Activated effector memory CD4-positive, alpha-beta T cell treated with Interleukin-2 at 50 U/mL for 16 hours (primary cell): Measurements from ENCODE around the gene TBC1D5.
"Not testable (repeated sequence)": the region's sequence is repeated elsewhere in the genome, so short reads cannot be mapped to it uniquely, and the experiment has no call there.

Experiments used
- DNase-seq: peaks from one replicate; pipeline ENCODE4 v3.0.0-alpha.2; 2020

Gene TBC1D5

DNA sequence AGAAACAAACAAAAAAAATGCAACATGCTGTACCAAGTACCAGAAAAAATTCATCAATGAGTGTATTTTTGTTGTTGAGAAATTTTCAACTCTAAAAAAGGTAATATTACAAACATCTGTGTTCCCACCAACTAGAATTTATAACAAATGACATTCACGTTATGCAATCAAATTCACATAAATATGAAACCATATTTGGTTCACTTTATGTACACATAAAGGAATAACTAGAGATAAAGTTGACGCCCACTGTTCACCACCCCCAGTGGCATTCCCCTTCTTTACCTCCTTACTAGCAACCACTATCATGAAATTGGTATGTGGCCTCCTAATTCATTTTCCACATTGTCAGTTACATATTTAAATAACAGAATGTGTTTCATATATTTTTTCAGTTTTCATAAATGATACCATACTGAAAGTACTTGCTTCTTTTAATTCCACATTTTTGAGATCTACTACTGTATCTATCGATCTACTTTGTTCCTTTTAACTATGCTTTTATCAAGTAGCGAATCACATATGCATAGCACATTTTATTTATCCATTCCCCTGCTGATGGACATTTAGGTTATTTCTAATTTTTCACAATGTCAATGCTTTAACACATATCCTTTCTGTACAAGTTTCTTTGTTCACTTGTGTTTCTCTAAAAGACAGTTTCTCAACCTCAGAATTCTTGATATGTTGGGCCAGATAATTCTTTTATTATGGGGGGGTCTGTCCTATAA lies 34.5 kb downstream of the TBC1D5 start:
- no peak for DNase-seq

DNA sequence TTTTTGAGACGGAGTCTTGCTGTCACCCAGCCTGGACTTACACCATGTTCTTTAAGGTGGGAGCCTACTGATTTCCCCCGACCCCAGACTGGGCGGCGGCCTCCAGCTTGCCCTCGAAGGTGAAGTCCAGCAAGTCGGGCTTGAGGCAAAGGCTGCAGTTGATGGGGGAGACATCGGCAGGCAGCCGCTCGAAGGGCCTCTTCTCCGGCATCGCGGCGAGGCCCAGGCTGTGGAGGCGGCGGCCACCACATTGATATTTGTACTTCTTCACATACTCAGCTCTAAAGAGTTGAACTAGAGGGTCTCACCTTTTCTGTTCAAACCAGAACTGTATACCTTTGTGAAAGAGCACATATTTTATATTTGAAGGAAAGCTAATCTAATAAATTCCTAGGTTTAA lies 36.4 kb downstream of the TBC1D5 start:
- DNase-seq, result not testable (repeated sequence)

DNA sequence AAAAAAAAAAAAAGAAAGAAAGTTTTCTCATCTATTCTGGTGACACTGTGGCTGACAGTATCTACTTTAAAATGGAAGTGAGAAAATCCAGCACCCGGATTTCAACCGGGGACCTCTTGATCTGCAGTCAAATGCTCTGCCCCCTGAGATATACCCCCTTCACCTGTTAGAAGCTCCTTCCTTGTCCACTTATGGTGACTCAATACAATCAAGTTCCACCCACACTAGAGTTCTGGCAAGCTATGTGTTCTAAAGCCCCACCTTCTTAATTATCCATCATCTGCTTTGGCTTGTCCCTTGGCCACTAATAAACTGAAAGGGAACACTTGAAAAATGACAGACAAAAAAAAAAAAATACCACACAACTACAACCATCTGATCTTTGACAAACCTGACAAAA lies 42.6 kb downstream of the TBC1D5 start:
- DNase-seq, result not testable (repeated sequence)

DNA sequence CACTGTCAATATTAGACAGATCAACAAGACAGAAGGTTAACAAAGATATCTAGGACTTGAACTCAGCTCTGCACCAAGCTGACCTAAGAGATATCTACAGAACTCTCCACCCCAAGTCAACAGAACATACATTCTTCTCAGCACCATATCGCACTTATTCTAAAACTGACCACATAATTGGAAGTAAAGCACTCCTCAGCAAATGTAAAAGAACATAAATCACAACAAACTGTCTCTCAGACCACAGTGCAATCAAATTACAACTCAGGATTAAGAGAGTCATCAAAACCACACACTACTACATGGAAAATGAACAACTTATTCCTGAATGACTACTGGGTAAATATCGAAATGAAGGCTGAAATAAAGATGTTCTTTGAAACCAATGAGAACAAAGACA lies 46.8 kb downstream of the TBC1D5 start:
- DNase-seq, result not testable (repeated sequence)

DNA sequence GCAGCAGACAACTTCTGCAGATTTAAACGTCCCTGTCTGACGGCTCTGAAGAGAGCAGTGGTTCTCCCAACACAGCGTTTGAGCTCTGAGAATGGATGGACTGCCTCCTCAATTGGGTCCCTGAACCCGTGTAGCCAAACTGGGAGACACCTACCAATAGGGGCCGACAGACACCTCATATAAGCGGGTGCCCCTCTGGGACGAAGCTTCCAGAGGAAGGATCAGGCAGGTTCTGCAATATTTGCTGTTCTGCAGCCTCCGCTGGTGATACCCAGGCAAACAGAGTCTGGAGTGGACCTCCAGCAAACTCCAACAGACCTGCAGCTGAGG lies 48.8 kb downstream of the TBC1D5 start:
- DNase-seq, result not testable (repeated sequence)

DNA sequence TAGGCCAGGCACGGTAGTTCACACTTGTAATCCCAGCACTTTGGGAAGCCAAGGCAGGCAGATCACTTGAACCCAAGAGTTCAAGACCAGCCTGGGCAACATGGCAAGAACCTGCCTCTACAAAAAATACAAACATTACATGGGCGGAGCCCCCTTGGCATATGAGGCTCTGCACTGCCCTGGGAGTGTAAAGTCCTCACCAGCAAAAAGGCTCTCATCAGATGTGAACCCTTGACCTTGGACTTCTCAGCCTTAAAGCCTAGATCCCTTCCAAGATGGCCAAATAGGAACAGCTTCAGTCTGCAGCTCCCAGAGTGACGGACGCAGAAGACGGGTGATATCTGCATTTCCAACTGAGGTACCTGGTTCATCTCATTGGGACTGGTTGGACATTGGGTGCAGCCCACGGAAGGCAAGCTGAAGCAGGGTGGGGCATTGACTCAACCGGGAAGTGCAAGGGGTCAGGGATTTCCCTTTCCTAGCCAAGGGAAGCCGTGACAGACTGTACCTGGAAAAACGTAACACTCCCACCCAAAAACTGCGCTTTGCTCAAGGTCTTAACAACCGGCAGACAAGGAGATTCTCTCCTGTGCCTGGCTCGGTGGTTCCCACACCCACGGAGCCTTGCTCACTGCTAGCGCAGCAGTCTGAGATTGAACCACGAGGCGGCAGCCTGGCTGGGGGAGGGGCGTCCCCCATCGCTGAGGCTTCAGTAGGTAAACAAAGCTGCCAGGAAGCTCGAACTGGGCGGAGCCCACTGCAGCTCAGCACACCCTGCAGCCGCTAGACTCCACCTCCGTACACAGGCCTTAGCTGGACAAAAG lies 49.4 kb downstream of the TBC1D5 start:
- DNase-seq, result peak; percentile 54

DNA sequence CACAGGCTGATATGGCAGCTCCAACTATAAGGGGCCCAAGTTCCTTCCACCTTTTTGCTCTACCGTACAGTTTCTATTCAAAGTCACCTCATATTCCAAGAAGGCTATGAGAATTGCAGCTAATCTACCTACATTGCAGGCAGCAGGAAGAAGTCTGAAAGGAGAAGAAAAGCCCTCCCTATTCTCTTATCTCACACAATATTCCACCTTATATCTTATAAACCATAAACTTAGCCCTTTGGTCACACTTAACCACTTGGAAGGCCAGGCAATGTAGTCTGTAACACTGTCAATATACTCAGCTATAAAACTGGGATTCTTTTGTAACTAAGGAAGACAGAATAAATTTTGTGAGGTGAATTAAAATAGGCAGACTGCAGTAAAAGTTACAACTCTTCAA lies 54.9 kb downstream of the TBC1D5 start:
- DNase-seq, result no peak

DNA sequence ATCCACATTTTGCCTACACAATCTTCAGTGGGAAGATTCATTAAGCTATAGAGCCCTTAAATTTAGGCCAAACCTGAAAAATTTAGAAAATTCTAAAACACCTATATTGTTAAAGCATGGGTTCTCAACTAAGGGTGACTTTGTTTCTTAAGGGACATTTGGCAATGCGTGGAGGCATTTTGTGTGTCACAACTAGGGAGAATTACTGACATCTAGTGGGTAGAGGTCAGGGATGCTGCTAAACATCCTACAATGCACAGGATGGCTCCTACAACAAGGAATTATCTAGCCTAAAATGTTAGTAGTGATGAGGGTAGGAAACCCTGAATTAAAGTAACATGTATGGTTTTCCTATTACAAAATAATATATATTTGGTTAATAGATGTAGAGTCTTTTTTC lies 55.8 kb downstream of the TBC1D5 start:
- DNase-seq, result no peak

DNA sequence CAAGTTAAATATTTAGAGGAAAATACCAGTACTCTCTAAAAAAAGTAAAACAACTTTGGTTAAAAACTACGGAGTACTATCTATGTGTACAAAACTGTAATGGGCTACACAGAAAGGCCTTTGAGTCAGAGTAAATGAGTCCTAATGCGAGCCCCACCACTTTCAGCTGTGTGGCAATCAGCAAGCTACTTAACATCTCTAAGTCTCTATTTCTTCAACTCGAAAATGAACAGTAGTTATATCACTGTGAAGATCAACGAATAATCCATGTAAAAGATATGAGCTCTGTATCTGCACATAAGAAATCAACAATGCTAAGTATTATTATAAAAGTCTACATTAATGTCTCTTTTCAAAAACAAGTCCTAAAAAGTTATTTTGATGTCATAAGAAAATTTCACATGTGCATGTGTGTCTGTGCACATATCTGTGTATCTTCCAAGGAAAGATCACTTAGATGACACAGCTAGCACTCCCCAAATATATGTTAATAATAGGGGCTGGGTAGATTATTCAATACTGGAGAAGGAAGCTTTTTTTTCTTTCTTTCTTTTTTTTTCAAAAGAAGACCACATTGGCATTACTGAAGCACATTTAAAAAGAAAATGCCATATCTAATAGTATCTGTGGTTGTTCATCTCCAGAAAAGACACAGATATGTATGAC lies 58.8 kb downstream of the TBC1D5 start:
- DNase-seq, result no peak

DNA sequence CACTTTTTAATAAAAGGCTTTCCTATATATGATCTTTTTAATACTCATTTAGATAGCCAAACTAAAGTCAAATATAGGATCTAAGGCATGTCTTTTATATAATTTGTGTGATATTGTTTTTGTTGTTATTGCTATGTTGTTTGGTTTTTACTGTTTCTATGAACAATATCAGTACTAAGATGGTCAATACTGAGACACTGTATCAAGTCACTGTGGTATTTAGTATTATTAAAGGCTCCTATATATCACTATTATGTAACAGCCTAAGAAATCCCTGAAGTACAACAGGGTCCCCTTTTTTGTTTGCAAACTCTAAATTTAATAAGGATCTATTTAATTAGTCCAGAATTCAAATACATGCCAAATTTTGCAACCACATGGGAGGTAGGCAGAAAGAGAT lies 61.9 kb downstream of the TBC1D5 start:
- no peak for DNase-seq

DNA sequence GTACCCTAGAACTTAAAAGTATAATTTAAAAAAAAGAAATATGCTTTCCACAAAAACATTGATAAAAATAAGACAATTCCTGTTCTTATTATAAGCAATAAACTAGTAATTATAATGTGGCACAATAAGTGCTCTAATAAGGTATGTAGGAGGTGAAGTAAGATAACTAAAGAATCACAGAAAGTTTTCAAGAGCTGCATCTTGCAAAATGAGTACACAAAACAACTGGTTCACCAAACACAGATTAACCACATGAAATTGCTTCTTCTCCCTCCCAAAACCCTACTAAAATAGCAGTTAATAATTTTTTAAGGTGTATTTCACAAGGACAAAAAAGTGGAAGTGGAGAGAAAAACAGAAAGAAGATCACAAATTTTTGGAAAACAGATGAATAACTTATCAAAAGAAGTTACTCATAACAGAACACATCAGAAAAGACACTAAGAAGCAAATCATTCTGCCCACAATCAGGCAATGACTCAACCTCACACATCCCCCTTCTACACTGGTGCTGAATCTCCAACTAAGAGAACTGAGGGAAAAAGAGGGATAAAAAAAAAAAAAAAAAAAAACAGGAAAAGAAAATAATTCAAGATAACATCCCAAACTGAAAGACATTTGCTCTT lies 64.2 kb downstream of the TBC1D5 start:
- DNase-seq, result no peak

DNA sequence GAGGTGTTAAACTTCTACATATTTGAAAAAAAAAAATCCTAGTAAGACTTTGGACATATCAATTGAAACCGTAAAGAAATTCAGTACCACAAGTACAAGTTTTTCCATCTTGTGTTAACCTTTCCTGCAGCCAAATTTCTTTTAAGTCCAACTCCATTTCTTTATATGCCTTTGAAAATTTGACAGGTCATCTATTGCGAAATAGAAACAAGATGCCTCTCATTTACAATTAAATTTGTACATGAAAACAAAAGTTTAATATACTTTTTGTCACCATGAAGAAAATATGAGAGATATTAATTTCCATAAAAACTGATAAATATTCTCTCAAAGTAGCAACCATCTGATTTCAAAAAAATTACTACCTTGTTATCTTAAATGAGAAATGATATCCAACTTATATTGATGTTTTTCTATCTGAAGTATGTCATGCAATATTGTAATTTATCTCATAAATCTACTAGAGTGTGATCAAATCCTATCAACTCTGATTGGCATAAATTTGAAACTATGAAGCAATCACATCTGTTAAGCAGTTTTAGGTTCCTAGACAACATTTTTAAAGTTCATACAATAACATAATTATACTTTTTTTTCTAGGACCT lies 68.2 kb downstream of the TBC1D5 start:
- no peak for DNase-seq

DNA sequence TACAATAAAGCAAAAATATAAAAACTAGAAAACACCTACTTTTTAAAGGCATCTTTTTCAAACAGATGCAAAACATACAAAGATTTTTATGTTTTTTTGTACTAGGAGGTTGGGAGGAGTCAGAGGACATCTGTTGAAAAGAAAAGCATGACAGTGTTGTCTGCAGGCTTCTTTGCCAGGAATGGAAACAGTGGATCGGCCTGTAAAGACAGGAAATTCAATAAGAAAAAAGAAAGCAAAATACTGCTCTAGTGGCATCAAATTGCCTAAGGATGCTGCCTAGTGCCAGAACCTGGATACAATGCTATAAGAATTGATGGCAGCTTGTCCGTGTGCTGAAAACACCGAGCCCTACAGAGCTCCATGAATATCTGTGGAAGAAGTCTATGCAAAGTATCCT lies 69.9 kb downstream of the TBC1D5 start:
- DNase-seq, result no peak

DNA sequence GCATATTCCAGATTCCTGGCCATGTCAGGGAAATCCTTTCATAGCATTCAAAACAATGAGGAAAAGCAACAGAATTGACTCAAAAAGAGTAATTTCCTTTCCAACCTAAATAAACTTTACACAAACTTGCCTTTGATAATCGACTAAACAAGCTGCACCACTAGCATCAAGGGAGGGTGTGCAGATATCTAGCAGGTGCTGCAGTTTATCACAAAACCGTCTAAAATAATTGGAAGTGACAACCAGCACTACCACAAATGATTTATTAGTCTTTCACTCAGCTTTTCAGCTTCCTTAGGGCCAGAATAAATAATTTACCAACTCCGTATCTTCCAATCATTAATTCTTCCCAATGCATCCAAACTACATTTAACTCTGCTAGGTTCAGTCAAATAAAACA lies 71.7 kb downstream of the TBC1D5 start:
- DNase-seq, result no peak

DNA sequence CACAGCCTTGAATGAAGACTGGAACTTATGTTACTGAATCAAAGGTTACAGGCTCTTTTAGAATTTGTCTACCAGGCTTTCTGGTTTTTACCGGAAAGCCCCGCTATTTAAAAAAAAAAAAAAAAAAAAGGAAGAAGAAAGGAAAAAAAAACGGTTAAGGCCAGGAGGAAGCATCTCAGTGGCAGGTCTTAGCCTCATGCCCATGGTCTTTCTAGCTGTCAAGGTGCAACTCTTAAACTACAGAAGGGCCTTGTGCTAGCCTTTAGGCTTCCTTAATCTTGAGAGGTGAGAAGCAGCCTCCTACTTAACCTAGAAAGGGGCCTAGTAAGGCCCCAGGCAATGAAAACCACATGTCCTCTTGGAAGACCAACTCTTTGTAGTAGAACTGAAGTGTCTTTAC lies 77.5 kb downstream of the TBC1D5 start:
- DNase-seq, result no peak

DNA sequence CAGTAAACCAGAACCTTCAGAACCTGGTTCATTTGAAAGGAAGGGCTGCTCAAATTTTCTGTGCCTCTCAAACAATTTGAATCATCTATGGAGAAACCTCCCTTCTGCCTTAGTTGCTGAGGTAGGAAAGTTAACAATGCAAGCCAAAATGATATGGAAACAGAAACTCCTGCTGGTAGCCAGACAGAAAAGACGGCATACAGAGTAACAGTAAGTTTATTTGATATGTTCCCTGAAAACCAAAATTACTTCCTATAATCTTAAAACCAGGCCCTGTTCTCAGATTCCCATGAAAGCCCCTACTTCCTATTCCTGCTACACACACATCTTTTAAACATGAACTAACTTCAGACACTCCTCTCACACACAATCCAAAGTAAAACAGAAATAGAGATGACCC lies 86.2 kb downstream of the TBC1D5 start:
- no peak for DNase-seq

DNA sequence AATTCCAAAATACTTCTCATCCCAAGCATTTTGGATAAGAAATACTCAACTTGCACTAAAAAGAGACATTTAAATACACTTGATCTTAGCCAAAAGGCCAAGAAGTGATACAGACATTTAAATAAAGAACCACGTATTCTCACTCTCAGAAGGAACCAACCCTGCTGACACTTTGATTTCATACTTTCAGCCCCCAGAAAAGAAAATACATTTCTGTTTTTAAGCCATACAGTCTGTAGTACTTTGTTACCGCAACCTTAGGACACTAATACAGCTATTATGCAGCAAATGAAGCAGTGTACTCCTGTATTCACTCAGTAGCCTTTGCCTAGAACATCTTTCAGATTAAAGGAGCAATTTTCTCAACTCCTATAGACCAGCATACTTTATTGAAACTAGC lies 86.7 kb downstream of the TBC1D5 start:
- DNase-seq, result no peak

DNA sequence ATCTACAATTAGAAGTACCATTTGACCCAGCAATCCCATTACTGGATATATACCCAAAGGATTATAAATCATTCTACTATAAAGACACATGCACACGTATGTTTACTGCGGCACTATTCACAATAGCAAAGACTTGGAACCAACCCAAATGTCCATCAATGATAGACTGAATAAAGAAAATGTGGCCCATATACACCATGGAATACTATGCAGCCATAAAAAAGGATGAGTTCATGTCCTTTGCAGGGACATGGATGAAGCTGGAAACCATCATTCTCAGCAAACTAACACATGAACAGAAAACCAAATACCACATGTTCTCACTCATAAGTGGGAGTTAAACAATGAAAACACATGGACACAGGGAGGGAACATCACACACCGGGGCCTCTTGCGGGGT lies 92.7 kb downstream of the TBC1D5 start:
- DNase-seq, result not testable (repeated sequence)

DNA sequence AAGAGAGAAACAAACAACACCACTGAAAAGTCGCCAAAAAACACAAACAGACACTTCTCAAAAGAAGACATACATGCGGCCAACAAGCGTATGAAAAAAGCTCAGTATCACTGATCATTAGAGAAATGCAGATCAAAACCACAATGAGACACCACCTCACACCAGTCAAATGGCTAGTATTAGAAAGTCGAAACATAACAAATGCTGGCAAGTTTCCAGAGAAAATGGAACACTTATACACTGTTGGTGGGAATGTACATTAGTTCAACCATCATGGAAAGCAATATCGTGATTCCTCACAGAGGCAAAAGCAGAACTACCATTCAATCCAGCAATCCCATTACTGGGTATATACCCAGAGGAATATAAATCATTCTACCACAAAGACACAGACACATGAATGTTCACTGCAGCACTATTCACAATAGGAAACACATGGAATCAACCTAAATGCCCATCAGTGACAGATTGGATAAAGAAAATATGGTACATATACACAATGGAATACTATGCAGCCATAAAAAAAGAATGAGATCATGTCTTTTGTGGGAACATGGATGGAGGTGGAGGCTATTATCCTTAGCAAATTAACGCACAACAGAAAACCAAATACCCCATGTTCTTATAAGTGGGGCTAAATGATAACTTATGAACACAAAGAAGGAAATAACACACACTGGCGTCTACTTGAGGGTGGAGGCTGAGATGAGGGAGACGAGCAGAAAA lies 93.6 kb downstream of the TBC1D5 start:
- not testable (repeated sequence) for DNase-seq

DNA sequence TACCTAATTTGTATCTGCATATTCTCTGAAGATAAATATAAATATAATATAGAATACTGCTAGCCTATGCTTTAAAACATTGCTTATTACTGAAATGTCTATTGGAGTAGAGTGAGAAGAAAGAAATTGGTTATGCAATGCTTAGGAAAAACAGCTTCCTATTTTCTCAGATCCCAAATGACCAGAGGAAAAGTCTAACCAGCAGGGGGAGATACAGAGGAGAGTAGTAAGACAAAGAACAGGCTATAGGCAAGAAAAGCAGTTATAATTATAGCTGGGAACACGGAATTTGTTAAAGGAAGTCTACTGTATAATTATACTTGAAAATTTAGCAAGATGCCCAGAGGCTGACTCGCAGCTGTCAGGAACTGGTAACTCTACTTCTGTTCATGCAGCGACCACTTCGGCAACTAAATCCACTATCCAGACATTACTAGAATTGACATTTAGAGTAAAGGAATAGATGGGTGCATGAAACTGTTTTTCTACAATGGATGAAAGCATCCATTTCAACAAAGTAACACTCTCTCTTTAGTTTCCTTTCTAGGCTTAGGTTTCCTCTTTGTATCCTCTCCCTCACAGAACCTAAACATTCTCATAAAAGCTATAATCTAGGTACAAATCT lies 97.2 kb downstream of the TBC1D5 start:
- DNase-seq, result no peak

DNA sequence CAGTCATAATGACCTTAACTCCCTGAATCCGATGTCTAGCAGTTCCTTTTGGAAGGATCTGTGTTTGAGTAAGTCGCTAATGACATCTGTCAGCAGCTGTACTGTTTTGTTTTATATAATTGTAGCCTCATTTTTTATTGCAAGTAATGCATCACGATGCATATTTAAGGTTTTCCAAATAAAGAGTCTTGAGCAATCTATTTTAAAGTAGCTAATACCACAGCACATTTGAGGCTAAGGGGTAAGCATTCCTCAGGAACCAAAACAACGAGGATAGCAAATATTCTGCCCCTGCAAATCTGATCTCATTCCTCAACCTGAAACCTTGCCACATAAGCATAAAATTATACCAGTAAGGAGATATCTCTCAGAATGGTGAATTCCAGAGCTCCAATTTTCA lies 98.7 kb downstream of the TBC1D5 start:
- no peak for DNase-seq

DNA sequence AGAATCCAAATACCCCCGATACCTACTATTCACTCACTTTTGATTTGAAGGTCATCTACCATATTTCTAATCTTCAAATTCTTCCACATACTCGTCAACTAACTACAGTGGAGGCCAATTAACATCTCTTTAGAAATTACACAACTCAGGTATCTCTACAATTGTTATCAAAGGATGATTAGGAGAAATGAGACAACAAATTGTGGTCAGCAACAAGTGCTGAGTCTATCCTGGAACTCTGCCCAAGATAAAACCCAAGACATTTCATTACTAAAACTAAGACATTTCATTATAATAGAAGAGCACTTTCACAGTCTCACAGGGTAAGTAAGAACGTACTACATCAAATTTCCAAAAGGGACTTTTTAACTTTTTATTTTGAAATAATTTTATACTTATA lies 100.0 kb downstream of the TBC1D5 start:
- no peak for DNase-seq
